CD4-positive, alpha-beta T cell treated with Interferon alpha-2 for 1 hour (primary cell): ENCODE measurements around the gene SLX1B.
"Not testable (repeated sequence)": the region's sequence is repeated elsewhere in the genome, so short reads cannot be mapped to it uniquely, and the experiment has no call there.

ENCODE experiments used
- DNase-seq, 2 donors: peaks; one replicate each; pipeline ENCODE4 v3.0.0-alpha.2; 2020 to 2022

The SLX1B gene

DNA sequence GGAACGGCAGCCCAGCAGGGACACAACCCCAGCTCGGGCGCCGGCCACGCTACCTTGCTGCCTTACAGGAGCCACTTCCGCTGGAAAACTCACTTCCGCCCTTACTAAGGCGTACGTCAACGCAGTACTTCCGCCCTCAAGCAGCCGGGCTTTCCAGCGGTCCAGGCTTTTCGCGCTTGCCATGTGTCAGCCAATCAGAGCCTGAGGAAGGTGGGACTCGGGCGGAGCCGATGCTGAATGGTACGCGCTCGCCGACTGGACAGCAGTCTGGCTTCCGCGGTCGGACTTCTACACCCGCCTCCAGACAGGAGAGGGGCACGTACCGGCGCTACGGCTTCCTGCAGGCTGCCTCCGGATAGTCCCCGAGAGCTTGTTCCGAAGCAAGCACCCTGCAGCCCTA, at the start of gene SLX1B, which contains the start of gene BOLA2:
SLX1B (plus strand) TSS at position 265 of the 400 bp plus-strand sequence.
BOLA2 (minus strand) TSS at position 83 of the 400 bp plus-strand sequence. CDS start 98 bp downstream, outside the sequence.
- DNase-seq: not testable (repeated sequence)

- DNase-seq: not testable (repeated sequence)
These were observed 49.1 kb upstream of the SLX1B start for GRCh38 chr16:29405249-29405648.

DNA sequence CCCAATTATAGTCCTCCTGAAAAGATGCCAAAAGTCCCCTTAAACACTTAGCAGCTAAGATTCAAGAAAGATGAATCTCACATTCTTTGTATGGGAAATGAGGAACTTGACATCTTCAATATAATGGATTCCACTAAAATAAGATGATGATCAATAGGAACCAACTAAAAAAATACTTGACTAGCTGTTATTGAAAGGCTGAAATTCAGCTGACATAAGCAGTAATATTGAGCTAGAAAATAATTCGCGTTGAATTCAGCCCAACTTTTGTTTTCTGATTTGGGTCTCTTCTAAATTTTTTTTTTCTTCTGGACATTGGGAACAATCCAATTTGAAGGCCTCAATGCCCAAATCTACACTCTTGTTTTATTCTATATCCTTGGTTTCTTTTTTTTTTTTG, 30.7 kb upstream of the SLX1B start:
- DNase-seq: not testable (repeated sequence)

- DNase-seq: not testable (repeated sequence)
These were observed 28.9 kb upstream of the SLX1B start for GRCh38 chr16:29425390-29425789.

- DNase-seq: not testable (repeated sequence)
These were observed 579 bp upstream of the SLX1B start for GRCh38 chr16:29453754-29454153.

DNA sequence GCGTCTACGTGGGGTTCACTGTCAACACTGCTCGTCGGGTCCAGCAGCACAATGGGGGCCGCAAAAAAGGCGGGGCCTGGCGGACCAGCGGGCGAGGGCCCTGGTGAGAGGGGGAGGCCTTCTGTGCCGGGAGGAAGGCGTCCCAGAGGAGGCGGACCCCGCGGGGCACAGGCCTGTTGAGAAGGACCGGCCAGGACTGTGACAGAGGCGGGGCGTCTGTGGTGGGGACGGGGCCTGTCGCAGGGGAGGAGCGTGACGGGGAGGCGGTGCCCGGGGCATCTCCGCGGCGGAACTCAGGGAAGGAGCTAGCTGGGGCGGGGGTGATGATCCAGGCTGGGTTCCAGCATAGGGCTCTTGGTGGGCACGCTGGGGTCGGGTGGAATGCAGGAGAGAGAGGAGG, 495 bp downstream of the SLX1B start:
- not testable (repeated sequence) for DNase-seq

GRCh38 chr16:29457660-29458059, 3.3 kb downstream of the SLX1B start:
- DNase-seq: not testable (repeated sequence)

GRCh38 chr16:29459706-29460646, 5.6 kb downstream of the SLX1B start, which contains the start of gene SULT1A4:
SULT1A4 (plus strand) TSS chr16:29459913; CDS start chr16:29461386, 1,473 bp downstream.
- not testable (repeated sequence) for DNase-seq

DNA sequence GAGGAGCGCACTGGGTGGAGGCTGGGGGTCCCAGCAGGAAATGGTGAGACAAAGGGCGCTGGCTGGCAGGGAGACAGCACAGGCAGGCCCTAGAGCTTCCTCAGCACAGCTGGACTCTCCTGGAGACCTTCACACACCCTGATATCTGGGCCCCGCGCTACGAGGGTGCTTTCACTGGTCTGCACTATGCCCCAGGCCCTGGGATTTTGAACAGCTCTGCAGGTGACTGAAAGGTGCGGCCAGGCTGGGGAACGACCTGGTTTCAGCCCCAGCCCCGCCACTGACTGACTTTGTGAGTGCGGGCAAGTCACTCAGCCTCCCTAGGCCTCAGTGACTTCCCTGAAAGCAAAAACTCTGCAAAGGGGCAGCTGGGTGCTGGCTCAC, 6.3 kb downstream of the SLX1B start:
- not testable (repeated sequence) for DNase-seq

GRCh38 chr16:29465985-29466824, 11.9 kb downstream of the SLX1B start:
- DNase-seq: not testable (repeated sequence)

DNA sequence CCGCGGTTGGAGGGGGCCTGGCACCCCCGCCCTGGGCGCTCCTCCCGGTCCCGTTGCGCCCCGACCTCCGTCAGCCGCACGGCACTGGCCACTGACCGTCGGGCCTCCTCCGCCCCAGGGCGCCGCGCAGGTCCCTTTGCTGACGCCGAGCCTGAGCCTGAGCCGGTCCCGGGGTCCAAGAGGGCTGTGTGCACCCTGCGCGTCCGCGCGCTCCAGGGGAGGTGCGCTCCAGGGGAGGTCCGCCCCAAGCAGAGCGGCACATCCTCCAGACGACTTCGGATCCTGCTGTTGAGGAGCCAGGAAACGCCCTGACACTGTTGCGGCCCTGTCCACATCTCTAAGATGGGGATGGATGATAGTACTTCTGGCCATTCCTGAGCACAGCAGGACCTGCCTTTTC, 12.6 kb downstream of the SLX1B start:
- not testable (repeated sequence) for DNase-seq

GRCh38 chr16:29467654-29468366, 13.5 kb downstream of the SLX1B start:
- DNase-seq: not testable (repeated sequence)

DNA sequence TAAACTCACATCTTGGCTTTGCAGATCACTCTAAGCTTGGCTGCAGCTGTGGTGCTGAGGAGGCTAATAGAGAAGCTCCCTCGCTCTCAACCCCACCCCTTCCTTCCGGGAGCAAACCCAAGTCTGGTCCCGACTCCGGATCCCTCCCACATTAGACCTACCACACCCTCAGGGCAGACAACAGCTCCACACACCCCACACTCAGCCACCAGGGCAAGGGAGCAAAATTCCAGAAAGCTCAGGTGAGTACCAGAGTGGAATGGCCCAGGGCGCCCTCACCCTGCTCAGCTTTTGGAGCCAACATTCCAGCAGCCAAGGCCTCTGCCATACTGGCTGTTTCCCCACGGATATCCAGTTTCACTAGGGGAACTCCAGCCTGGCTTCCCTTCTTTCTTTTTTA, 15.3 kb downstream of the SLX1B start:
- peak; percentile 7 to 69 for DNase-seq

GRCh38 chr16:29472065-29472464, 17.7 kb downstream of the SLX1B start:
- not testable (repeated sequence) for DNase-seq

GRCh38 chr16:29482276-29482675, 27.9 kb downstream of the SLX1B start:
- DNase-seq: not testable (repeated sequence)

GRCh38 chr16:29506308-29506707, 52.0 kb downstream of the SLX1B start, which contains the start of gene NPIPB12:
NPIPB12 (minus strand) TSS chr16:29506408.
- DNase-seq: not testable (repeated sequence)
